ENCODE data around the gene PTAR1. TPM values are rescaled to one million over a fixed set of nuclear protein-coding genes. Genes with fewer than 3 reads are reported as not detected.

The PTAR1 gene
- total and polyA plus RNA-seq, 10 donors, result 6.3 to 122 (median 56.5) TPM

- no peak for DNase-seq
- TF ChIP-seq POLR2AphosphoS5 (IDR thresholded peaks at IDR 0.05), result no peak
- TF ChIP-seq CTCF (IDR thresholded peaks at IDR 0.05 in 8 of 11, conservative IDR thresholded peaks at IDR 0.05 in 3 of 11), result no peak
- TF ChIP-seq POLR2A (IDR thresholded peaks at IDR 0.05), result no peak
Measured at GRCh38 chr9:69743930-69744329, 15.9 kb downstream of the PTAR1 start.

GRCh38 chr9:69740872-69741505, 18.8 kb downstream of the PTAR1 start:
- DNase-seq, result no peak
- TF ChIP-seq CTCF (IDR thresholded peaks at IDR 0.05 in 8 of 11, conservative IDR thresholded peaks at IDR 0.05 in 3 of 11) (no peak), POLR2AphosphoS5 (IDR thresholded peaks at IDR 0.05) (no peak), POLR2A (IDR thresholded peaks at IDR 0.05) (no peak)
- Histone ChIP-seq H3K4me3 (no peak overlapping the region), H3K4me1 (peaks cover 0 to 16% (median 8%) of the 10 kb centered on the region in 6 donors), H3K27me3 (replicated peaks in 1 of 7) (no peaks in the 10 kb centered on the region), H3K27ac (no peak overlapping the region), H3K9me3 (no peaks in the 10 kb centered on the region), H3K36me3 (peaks cover 0 to 80% (median 15%) of the 10 kb centered on the region in 6 donors)
- 94 to 99% (median 97%) methylated on average over 2 of the region's 2 CpGs for WGBS, 5 donors
- intact Hi-C loops (cut with DNase I; ENCODE audit: low total_unique reads), result no loop called here

More at GRCh38 chr9:69743930-69744329, 15.9 kb downstream of the PTAR1 start:
- no peaks in the 10 kb centered on the region for H3K27me3 ChIP-seq (replicated peaks in 1 of 7)
- no peak overlapping the region for H3K27ac ChIP-seq
- peaks cover 0 to 75% (median 18%) of the 10 kb centered on the region in 6 donors for H3K36me3 ChIP-seq
- intact Hi-C loops (cut with DNase I; ENCODE audit: low total_unique reads), result no loop called here
- 95 to 99% (median 98%) methylated on average over 5 of the region's 5 CpGs for WGBS, 5 donors
- no peak overlapping the region for H3K4me3 ChIP-seq
- no peaks in the 10 kb centered on the region for H3K9me3 ChIP-seq
- H3K4me1 ChIP-seq, result peaks cover 0 to 43% (median 18%) of the 10 kb centered on the region in 6 donors

GRCh38 chr9:69731348-69731747, 28.5 kb downstream of the PTAR1 start:
- no peak for DNase-seq
- Histone ChIP-seq H3K27ac (no peak overlapping the region), H3K27me3 (replicated peaks in 1 of 7) (no peaks in the 10 kb centered on the region), H3K4me3 (no peak overlapping the region), H3K36me3 (peaks cover 0 to 97% (median 52%) of the 10 kb centered on the region in 6 donors), H3K4me1 (no peaks in the 10 kb centered on the region), H3K9me3 (no peaks in the 10 kb centered on the region)
- intact Hi-C loops (cut with DNase I; ENCODE audit: low total_unique reads), result no loop called here
- TF ChIP-seq POLR2A (IDR thresholded peaks at IDR 0.05) (no peak), POLR2AphosphoS5 (IDR thresholded peaks at IDR 0.05) (no peak), CTCF (IDR thresholded peaks at IDR 0.05 in 8 of 11, conservative IDR thresholded peaks at IDR 0.05 in 3 of 11) (no peak)
- WGBS, 5 donors, result 95 to 100% (median 98%) methylated on average over 2 of the region's 2 CpGs

- Histone ChIP-seq H3K9me3 (no peaks in the 10 kb centered on the region), H3K36me3 (peaks cover 3 to 96% (median 37%) of the 10 kb centered on the region in 6 donors), H3K4me3 (no peak overlapping the region), H3K27ac (no peak overlapping the region), H3K27me3 (replicated peaks in 1 of 7) (no peaks in the 10 kb centered on the region), H3K4me1 (no peaks in the 10 kb centered on the region)
- no peak for TF ChIP-seq POLR2AphosphoS5 (IDR thresholded peaks at IDR 0.05)
- no peak for TF ChIP-seq CTCF (IDR thresholded peaks at IDR 0.05 in 8 of 11, conservative IDR thresholded peaks at IDR 0.05 in 3 of 11)
- TF ChIP-seq POLR2A (IDR thresholded peaks at IDR 0.05), result no peak
- no peak for DNase-seq
- 94 to 97% (median 95%) methylated on average over 2 of the region's 2 CpGs for WGBS, 5 donors
- intact Hi-C loops (cut with DNase I; ENCODE audit: low total_unique reads), result no loop called here
Measured at GRCh38 chr9:69719983-69720382, 39.8 kb downstream of the PTAR1 start.
